ENCODE measurements around the gene PLXNA1. TPM values are rescaled to one million over a fixed set of nuclear protein-coding genes. Genes with fewer than 3 reads are reported as not detected.
A peak's percentile ranks its signal among the peaks of the same experiment; 100 is the strongest.

PLXNA1 gene
- polyA plus RNA-seq, 1 of the 3 experiments (the other 2 are of a cell fraction), result 48.1 TPM

GRCh38 chr3:126983276-126983652 is 349 bp downstream of the PLXNA1 start:
- Histone ChIP-seq H3K4me1 (ENCODE audit: control insufficient read depth in 1 of 2, insufficient read depth in 2 of 2, low read depth in 1 of 2, low read length in 1 of 2) (peaks cover 10 to 41% of the 10 kb centered on the region in 2 experiments; a peak in 2 of 4 replicates), H3F3A (replicated peaks; ENCODE audit: insufficient read depth) (no peaks in the 10 kb centered on the region), H3K36me3 (replicated peaks in 1 of 2; ENCODE audit: control insufficient read depth in 1 of 2, insufficient read depth in 2 of 2, low read length in 1 of 2) (peaks cover 0 to under 1% of the 10 kb centered on the region in 2 experiments), H3K27ac (ENCODE audit: low read depth in 2 of 2, low read length in 1 of 2) (peak overlapping the region in 1 of 2 experiments; percentile 53; a peak in 1 of 4 replicates), H3K9me3 (no peaks in the 10 kb centered on the region), H3K27me3 (ENCODE audit: insufficient read depth) (no peaks in the 10 kb centered on the region), H3K4me2 (0 out of 2 replicates have a peak overlapping the region, but pooled peaks have one; percentile 96), H3K79me2 (ENCODE audit: insufficient read depth) (peaks cover 48% of the 10 kb centered on the region), H4K20me1 (ENCODE audit: insufficient read depth) (peaks cover 44% of the 10 kb centered on the region), H3K9ac (peak overlapping the region; percentile 86; the same call in 1 of the 2 replicates), H2AFZ (ENCODE audit: low read depth) (no peak overlapping the region), H3K9me2 (no peaks in the 10 kb centered on the region), H3K4me3 (ENCODE audit: low read depth in 2 of 2, low read length in 1 of 2) (peak overlapping the region; percentile 84 to 89; a peak in 3 of 4 replicates)
- no peak for DNase-seq
- POLR2A ChIA-PET, result no interaction called here
- TF ChIP-seq MXI1 (IDR thresholded peaks at IDR 0.05; ENCODE audit: low read depth, low read length), result no peak
- no peak for TF ChIP-seq EP300 (IDR thresholded peaks at IDR 0.05; ENCODE audit: borderline replicate concordance in 1 of 2, low read depth in 1 of 2, low read length in 1 of 2)
- TF ChIP-seq TCF12 (IDR thresholded peaks at IDR 0.05), result no peak
- no CpG with 5 or more reads among the region's 70 CpGs for WGBS (ENCODE audit: low lambda C conversion rate)
- CTCF ChIA-PET, result interaction anchor here (1.0 to 11.4 kb wide), 15 partner anchors 9 to 561 kb away, joined by 3 to 163 read pairs (median 12); no protein-coding TSS in a partner anchor

GRCh38 chr3:126983653-126984390 is 907 bp downstream of the PLXNA1 start:
- ChIA-PET POLR2A (no interaction called here), CTCF (interaction anchor here (0.9 to 11.4 kb wide), 18 partner anchors 9 to 564 kb away, joined by 3 to 163 read pairs (median 9); no protein-coding TSS in a partner anchor)
- peak overlapping the region; percentile 86 for H3K9ac ChIP-seq
- H3K9me3 ChIP-seq, result no peaks in the 10 kb centered on the region
- H3K4me2 ChIP-seq, result peak overlapping the region; percentile 96
- H3K36me3 ChIP-seq (replicated peaks in 1 of 2; ENCODE audit: control insufficient read depth in 1 of 2, insufficient read depth in 2 of 2, low read length in 1 of 2), result peaks cover 0 to 6% of the 10 kb centered on the region in 2 experiments
- H3K9me2 ChIP-seq, result no peaks in the 10 kb centered on the region
- DNase-seq, result peak; percentile 78
- H2AFZ ChIP-seq (ENCODE audit: low read depth), result 0 out of 2 replicates have a peak overlapping the region, but pooled peaks have one; percentile 35
- no peaks in the 10 kb centered on the region for H3K27me3 ChIP-seq (ENCODE audit: insufficient read depth)
- peaks cover 10 to 41% of the 10 kb centered on the region in 2 experiments; a peak in 2 of 4 replicates for H3K4me1 ChIP-seq (ENCODE audit: control insufficient read depth in 1 of 2, insufficient read depth in 2 of 2, low read depth in 1 of 2, low read length in 1 of 2)
- H3K4me3 ChIP-seq (ENCODE audit: low read depth in 2 of 2, low read length in 1 of 2), result peak overlapping the region; percentile 84 to 89
- peak overlapping the region in 1 of 2 experiments; percentile 53; a peak in 1 of 4 replicates for H3K27ac ChIP-seq (ENCODE audit: low read depth in 2 of 2, low read length in 1 of 2)
- TF ChIP-seq SIN3A (IDR thresholded peaks at IDR 0.05; ENCODE audit: borderline replicate concordance, low read depth, low read length), result no peak
- TF ChIP-seq ELF1 (IDR thresholded peaks at IDR 0.05), result no peak
- no peak for TF ChIP-seq GABPA (IDR thresholded peaks at IDR 0.05; ENCODE audit: low read depth)
- no peak for TF ChIP-seq MEF2A (IDR thresholded peaks at IDR 0.05; ENCODE audit: borderline replicate concordance, low read depth)
- TF ChIP-seq IRF3 (IDR thresholded peaks at IDR 0.05; ENCODE audit: low read depth, low read length), result no peak
- no peak for TF ChIP-seq NRF1 (IDR thresholded peaks at IDR 0.05; ENCODE audit: low read depth, low read length)
- no peak for TF ChIP-seq RFX5 (IDR thresholded peaks at IDR 0.05; ENCODE audit: low read length)
- no peak for TF ChIP-seq CHD2 (IDR thresholded peaks at IDR 0.05; ENCODE audit: low read length, partially characterized antibody)
- no peak for TF ChIP-seq USF1 (IDR thresholded peaks at IDR 0.05; ENCODE audit: borderline replicate concordance, low read depth)
- no peak for TF ChIP-seq TCF12 (IDR thresholded peaks at IDR 0.05)
- H3K79me2 ChIP-seq (ENCODE audit: insufficient read depth), result peaks cover 54% of the 10 kb centered on the region
- H4K20me1 ChIP-seq (ENCODE audit: insufficient read depth), result peaks cover 49% of the 10 kb centered on the region
- no peaks in the 10 kb centered on the region for H3F3A ChIP-seq (replicated peaks; ENCODE audit: insufficient read depth)
- 0% methylated on average over 15 of the region's 61 CpGs for WGBS (ENCODE audit: low lambda C conversion rate)

Data from SK-N-SH (cell line).